ENCODE results near the gene LRP10.
"Not testable (repeated sequence)": the region's sequence is repeated elsewhere in the genome, so short reads cannot be mapped to it uniquely, and the experiment has no call there.

Gene LRP10

GRCh38 chr14:22871224-22872032, at the start of gene LRP10:
TSS of gene LRP10 (plus strand) at chr14:22871740. CDS start at chr14:22872304, 564 bp downstream.
- no peaks in the 10 kb centered on the region for H3K9me3 ChIP-seq (ENCODE audit: control insufficient read depth, insufficient read depth, low read depth, low read length)
- peaks cover 15% of the 10 kb centered on the region for H3K4me1 ChIP-seq (ENCODE audit: control insufficient read depth, insufficient read depth, low read length)
- peak within 1 kb of the TSS; percentile 73 for H3K9ac ChIP-seq (ENCODE audit: low read length)
- H3K27ac ChIP-seq (ENCODE audit: low read depth, low read length): peak within 1 kb of the TSS; percentile 27; the same call in 1 of the 2 replicates
- H3K4me3 ChIP-seq (ENCODE audit: low read depth, low read length): peak within 1 kb of the TSS; percentile 68
- peaks cover 17% of the 10 kb centered on the region; the same call in 1 of the 2 replicates for H3K36me3 ChIP-seq (ENCODE audit: control insufficient read depth, insufficient read depth, low read length)
- H3K27me3 ChIP-seq (ENCODE audit: control insufficient read depth, insufficient read depth, low read length): no peaks in the 10 kb centered on the region

- Histone ChIP-seq H3K9ac (ENCODE audit: low read length) (peak overlapping the region; percentile 90), H3K9me3 (ENCODE audit: control insufficient read depth, insufficient read depth, low read depth, low read length) (no peaks in the 10 kb centered on the region), H3K27ac (ENCODE audit: low read depth, low read length) (peak overlapping the region; percentile 98), H3K4me3 (ENCODE audit: low read depth, low read length) (peak overlapping the region; percentile 71), H3K36me3 (ENCODE audit: control insufficient read depth, insufficient read depth, low read length) (no peaks in the 10 kb centered on the region), H3K4me1 (ENCODE audit: control insufficient read depth, insufficient read depth, low read length) (peaks cover 42% of the 10 kb centered on the region), H3K27me3 (ENCODE audit: control insufficient read depth, insufficient read depth, low read length) (no peaks in the 10 kb centered on the region)
Measured at GRCh38 chr14:22822016-22822570, 49.4 kb upstream of the LRP10 start.

GRCh38 chr14:22822571-22823098, 48.9 kb upstream of the LRP10 start:
- no peaks in the 10 kb centered on the region for H3K36me3 ChIP-seq (ENCODE audit: control insufficient read depth, insufficient read depth, low read length)
- peaks cover 48% of the 10 kb centered on the region for H3K4me1 ChIP-seq (ENCODE audit: control insufficient read depth, insufficient read depth, low read length)
- H3K4me3 ChIP-seq (ENCODE audit: low read depth, low read length): peak overlapping the region; percentile 71
- peak overlapping the region; percentile 90 for H3K9ac ChIP-seq (ENCODE audit: low read length)
- H3K9me3 ChIP-seq (ENCODE audit: control insufficient read depth, insufficient read depth, low read depth, low read length): no peaks in the 10 kb centered on the region
- peak overlapping the region; percentile 98 for H3K27ac ChIP-seq (ENCODE audit: low read depth, low read length)
- H3K27me3 ChIP-seq (ENCODE audit: control insufficient read depth, insufficient read depth, low read length): no peaks in the 10 kb centered on the region

GRCh38 chr14:22824711-22825359, 46.7 kb upstream of the LRP10 start:
- Histone ChIP-seq H3K27ac (ENCODE audit: low read depth, low read length) (no peak overlapping the region), H3K36me3 (ENCODE audit: control insufficient read depth, insufficient read depth, low read length) (no peaks in the 10 kb centered on the region), H3K9ac (ENCODE audit: low read length) (peak overlapping the region; percentile 14), H3K4me3 (ENCODE audit: low read depth, low read length) (no peak overlapping the region), H3K4me1 (ENCODE audit: control insufficient read depth, insufficient read depth, low read length) (peaks cover 34% of the 10 kb centered on the region), H3K27me3 (ENCODE audit: control insufficient read depth, insufficient read depth, low read length) (no peaks in the 10 kb centered on the region), H3K9me3 (ENCODE audit: control insufficient read depth, insufficient read depth, low read depth, low read length) (no peaks in the 10 kb centered on the region)

- Histone ChIP-seq H3K4me3 (ENCODE audit: low read depth, low read length) (peak overlapping the region; percentile 88), H3K4me1 (ENCODE audit: control insufficient read depth, insufficient read depth, low read length) (peaks cover 17% of the 10 kb centered on the region), H3K36me3 (ENCODE audit: control insufficient read depth, insufficient read depth, low read length) (peaks cover 26% of the 10 kb centered on the region)
- not testable (repeated sequence) for H3K9ac ChIP-seq (ENCODE audit: low read length); H3K27me3 ChIP-seq (ENCODE audit: control insufficient read depth, insufficient read depth, low read length); H3K27ac ChIP-seq (ENCODE audit: low read depth, low read length); H3K9me3 ChIP-seq (ENCODE audit: control insufficient read depth, insufficient read depth, low read depth, low read length)
Measured at GRCh38 chr14:22829076-22829660, 42.4 kb upstream of the LRP10 start.

GRCh38 chr14:22829661-22830442, 41.7 kb upstream of the LRP10 start, which contains the start of gene MRPL52:
TSS of gene MRPL52 (plus strand) at chr14:22829887. CDS start at chr14:22829913, 26 bp downstream.
- H3K27ac ChIP-seq (ENCODE audit: low read depth, low read length): peak within 1 kb of the TSS; percentile 18
- peak within 1 kb of the TSS; percentile 88 for H3K4me3 ChIP-seq (ENCODE audit: low read depth, low read length)
- peaks cover 14% of the 10 kb centered on the region for H3K4me1 ChIP-seq (ENCODE audit: control insufficient read depth, insufficient read depth, low read length)

GRCh38 chr14:22830443-22831010, 41.0 kb upstream of the LRP10 start:
- Histone ChIP-seq H3K36me3 (ENCODE audit: control insufficient read depth, insufficient read depth, low read length) (peaks cover 38% of the 10 kb centered on the region), H3K27ac (ENCODE audit: low read depth, low read length) (no peak overlapping the region), H3K9ac (ENCODE audit: low read length) (peak overlapping the region; percentile 78), H3K9me3 (ENCODE audit: control insufficient read depth, insufficient read depth, low read depth, low read length) (no peaks in the 10 kb centered on the region), H3K4me3 (ENCODE audit: low read depth, low read length) (peak overlapping the region; percentile 88), H3K27me3 (ENCODE audit: control insufficient read depth, insufficient read depth, low read length) (no peaks in the 10 kb centered on the region), H3K4me1 (ENCODE audit: control insufficient read depth, insufficient read depth, low read length) (peaks cover 14% of the 10 kb centered on the region)

More at GRCh38 chr14:22829661-22830442, 41.7 kb upstream of the LRP10 start, which contains the start of gene MRPL52:
- Histone ChIP-seq H3K36me3 (ENCODE audit: control insufficient read depth, insufficient read depth, low read length) (peaks cover 33% of the 10 kb centered on the region), H3K27me3 (ENCODE audit: control insufficient read depth, insufficient read depth, low read length) (no peaks in the 10 kb centered on the region), H3K9ac (ENCODE audit: low read length) (peak within 1 kb of the TSS; percentile 78), H3K9me3 (ENCODE audit: control insufficient read depth, insufficient read depth, low read depth, low read length) (no peaks in the 10 kb centered on the region)

- H3K36me3 ChIP-seq (ENCODE audit: control insufficient read depth, insufficient read depth, low read length): peaks cover 38% of the 10 kb centered on the region
- H3K9ac ChIP-seq (ENCODE audit: low read length): peak overlapping the region; percentile 74
- no peaks in the 10 kb centered on the region for H3K9me3 ChIP-seq (ENCODE audit: control insufficient read depth, insufficient read depth, low read depth, low read length)
- H3K4me1 ChIP-seq (ENCODE audit: control insufficient read depth, insufficient read depth, low read length): peaks cover 30% of the 10 kb centered on the region
- no peaks in the 10 kb centered on the region for H3K27me3 ChIP-seq (ENCODE audit: control insufficient read depth, insufficient read depth, low read length)
- H3K4me3 ChIP-seq (ENCODE audit: low read depth, low read length): peak overlapping the region; percentile 68
- H3K27ac ChIP-seq (ENCODE audit: low read depth, low read length): no peak overlapping the region
Measured at GRCh38 chr14:22835505-22835904, 36.0 kb upstream of the LRP10 start.

GRCh38 chr14:22836301-22837113, 35.0 kb upstream of the LRP10 start, which contains the start of gene MMP14:
TSS of gene MMP14 (plus strand) at chr14:22836585. CDS start at chr14:22836818, 233 bp downstream.
- peak within 1 kb of the TSS; percentile 52; the same call in 1 of the 2 replicates for H3K27ac ChIP-seq (ENCODE audit: low read depth, low read length)
- peak within 1 kb of the TSS; percentile 74 for H3K9ac ChIP-seq (ENCODE audit: low read length)
- H3K27me3 ChIP-seq (ENCODE audit: control insufficient read depth, insufficient read depth, low read length): no peaks in the 10 kb centered on the region
- peaks cover 37% of the 10 kb centered on the region for H3K36me3 ChIP-seq (ENCODE audit: control insufficient read depth, insufficient read depth, low read length)
- H3K9me3 ChIP-seq (ENCODE audit: control insufficient read depth, insufficient read depth, low read depth, low read length): no peaks in the 10 kb centered on the region
- peaks cover 27% of the 10 kb centered on the region for H3K4me1 ChIP-seq (ENCODE audit: control insufficient read depth, insufficient read depth, low read length)
- H3K4me3 ChIP-seq (ENCODE audit: low read depth, low read length): peak within 1 kb of the TSS; percentile 68
